NB4 (cell line): ENCODE data around the gene ENAH.

Source experiments
- DNase-seq: peaks from one replicate; pipeline ENCODE4 v3.0.0; 2010; ENCODE audit warnings: low read depth
- H3K4me3 ChIP-seq: one replicate; pipeline ENCODE4 v1.5.1; 2011; ENCODE audit warnings: mild to moderate bottlenecking, low read depth, low read length, moderate library complexity
- CTCF ChIP-seq: IDR thresholded peaks from one replicate; pipeline ENCODE4 v1.5.1; 2012; ENCODE audit warnings: low read depth, low read length
- MAX ChIP-seq: IDR thresholded peaks from 2 replicates; pipeline ENCODE4 v1.6.1; 2011; ENCODE audit warnings: low read depth, low read length
- MYC ChIP-seq: IDR thresholded peaks from 2 replicates; pipeline ENCODE4 v1.6.1; 2011; ENCODE audit warnings: low read depth, low read length
- POLR2A ChIP-seq: IDR thresholded peaks from 2 replicates; pipeline ENCODE4 v1.6.1; 2011; ENCODE audit warnings: mild to moderate bottlenecking; ENCODE audit not compliant: insufficient read length; ENCODE audit errors: extremely low read depth

ENAH gene

DNA sequence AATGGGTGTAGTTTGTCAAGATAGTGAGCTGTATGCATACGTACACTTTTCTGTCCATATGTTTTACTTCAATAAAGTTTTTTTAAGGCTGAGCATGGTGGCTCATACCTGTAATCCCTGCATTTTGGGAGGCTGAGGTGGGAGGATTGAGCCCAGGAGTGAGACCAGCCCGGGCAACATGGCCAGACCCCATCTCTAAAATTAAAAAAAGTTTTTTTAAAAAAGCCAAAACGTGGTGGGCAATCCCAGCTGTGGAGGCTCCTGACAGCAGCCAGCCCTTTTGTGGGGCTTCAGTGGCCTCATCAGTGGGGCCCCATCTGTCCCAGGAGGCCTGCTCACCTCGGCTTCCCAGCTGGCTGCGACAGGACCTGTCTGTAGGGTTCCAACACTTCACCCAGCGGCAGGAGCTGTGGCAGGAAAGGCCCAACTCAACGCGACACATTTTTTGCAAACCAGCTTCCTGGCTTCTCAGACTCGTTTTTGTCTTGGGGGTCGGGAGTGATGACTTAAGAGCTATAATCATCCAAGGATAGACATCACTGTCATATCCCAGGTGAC, 168.2 kb downstream of the ENAH start:
- TF ChIP-seq MAX = no peak
- TF ChIP-seq CTCF = no peak
- TF ChIP-seq POLR2A = no peak
- no peak for TF ChIP-seq MYC
- no peak for DNase-seq
- no peak overlapping the region for H3K4me3 ChIP-seq

DNA sequence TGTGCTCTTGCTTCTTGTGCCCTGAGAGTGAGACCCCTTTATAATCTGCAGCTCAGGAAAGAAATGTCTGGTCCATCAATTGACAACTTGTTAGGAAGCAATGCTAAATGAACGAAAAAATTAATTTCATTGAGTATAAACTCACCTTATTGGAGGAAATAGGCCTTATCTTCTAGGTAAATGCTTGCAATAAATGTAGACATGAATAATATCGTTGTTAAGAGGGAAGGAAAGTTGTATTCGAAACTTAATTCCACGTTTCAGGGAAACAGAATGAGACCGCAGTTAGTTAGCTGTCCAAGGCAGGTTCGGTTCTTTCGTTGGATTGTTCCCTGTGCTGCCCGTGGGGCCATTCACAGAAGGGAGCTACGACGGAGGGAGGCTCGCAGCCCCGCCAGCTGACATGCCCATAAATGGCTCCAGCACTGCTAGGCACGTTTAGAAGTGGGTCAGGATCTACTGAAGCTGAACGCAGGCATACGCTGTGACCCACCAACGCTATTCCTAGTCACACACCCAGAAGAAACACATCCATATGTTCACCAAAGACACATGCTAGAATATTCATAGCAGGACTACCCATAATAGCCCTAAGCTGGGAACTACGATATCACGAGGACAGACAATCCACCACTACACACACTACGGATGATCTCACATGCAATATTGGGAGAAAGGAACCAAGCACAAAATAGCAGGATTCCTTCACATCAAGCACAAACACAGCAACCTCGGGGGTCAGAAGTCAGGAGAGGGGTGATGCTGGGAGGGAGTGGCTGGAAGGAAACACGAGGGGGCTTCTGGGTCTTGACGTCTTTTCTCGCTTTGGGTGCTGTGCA, 168.9 kb downstream of the ENAH start:
- H3K4me3 ChIP-seq = no peak overlapping the region
- TF ChIP-seq MAX (no peak), POLR2A (no peak), CTCF (no peak), MYC (no peak)
- DNase-seq = no peak

DNA sequence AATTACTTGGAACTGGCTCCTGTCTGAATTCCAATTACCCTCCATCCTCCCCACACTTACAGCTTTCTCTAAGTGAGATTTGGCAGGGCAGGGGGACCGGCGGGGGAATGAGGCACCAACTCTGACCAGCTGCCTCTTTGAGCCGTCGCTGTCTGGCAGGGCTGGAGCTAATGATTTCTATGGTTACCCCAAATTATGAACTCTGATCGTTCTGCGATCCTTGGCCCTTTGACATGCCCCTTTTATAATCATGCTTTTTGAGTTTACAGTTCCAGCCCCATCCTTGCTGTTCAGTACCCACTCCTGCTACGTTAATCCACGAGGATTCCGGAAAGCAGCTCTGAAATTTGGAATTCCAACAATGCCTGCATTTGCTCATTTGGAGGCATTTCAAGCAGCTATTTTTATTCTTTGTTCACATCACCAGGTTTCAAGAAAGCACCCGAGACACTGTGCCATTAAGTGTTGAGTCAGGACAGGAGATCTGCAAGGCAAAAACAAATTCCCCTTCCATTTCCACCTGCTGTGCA, 170.4 kb downstream of the ENAH start:
- TF ChIP-seq POLR2A = no peak
- no peak for TF ChIP-seq MYC
- no peak for TF ChIP-seq MAX
- TF ChIP-seq CTCF = no peak
- no peak for DNase-seq

GRCh38 chr1:225481738-225482137, 171.2 kb downstream of the ENAH start:
- TF ChIP-seq POLR2A = no peak
- H3K4me3 ChIP-seq = no peak overlapping the region
- no peak for DNase-seq

More for the DNA sequence above, 170.4 kb downstream of the ENAH start:
- no peak overlapping the region for H3K4me3 ChIP-seq

DNA sequence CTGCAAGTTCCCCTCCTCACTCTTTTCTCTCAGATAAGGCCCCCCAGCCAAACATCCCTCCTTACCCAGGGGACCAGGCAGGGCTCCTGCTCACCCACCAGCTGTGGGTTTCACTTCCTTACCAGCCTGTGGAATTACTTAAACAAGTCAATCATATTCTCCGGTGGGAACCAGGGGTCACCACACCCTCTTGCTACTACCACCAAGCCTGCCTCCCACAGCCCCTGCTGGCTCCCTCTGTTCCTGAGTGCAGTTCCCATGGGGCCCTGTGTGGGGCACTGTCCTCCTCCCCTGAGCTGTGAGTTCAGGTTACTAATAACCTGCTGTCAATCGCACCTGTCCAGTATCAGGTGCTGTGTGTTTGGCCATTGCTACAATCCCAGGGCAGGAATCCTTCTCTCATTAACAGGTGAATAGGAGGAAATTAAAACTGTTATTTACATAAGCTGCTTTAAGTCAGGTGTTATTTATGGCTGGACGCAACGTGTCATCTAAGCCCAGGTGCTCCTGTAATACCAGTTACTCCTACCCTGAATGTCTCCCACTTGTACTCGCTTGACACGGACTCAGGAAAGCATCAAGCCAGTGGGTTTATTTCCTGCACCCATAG, 172.0 kb downstream of the ENAH start:
- no peak for TF ChIP-seq MAX
- TF ChIP-seq CTCF = peak; percentile 83
- no peak for TF ChIP-seq POLR2A
- no peak for TF ChIP-seq MYC
- peak; percentile 70 for DNase-seq
- H3K4me3 ChIP-seq = no peak overlapping the region

GRCh38 chr1:225479996-225480720, 172.8 kb downstream of the ENAH start:
- no peak overlapping the region for H3K4me3 ChIP-seq
- TF ChIP-seq MYC (no peak), POLR2A (no peak), MAX (no peak), CTCF (no peak)

More at GRCh38 chr1:225479996-225480720, 172.8 kb downstream of the ENAH start:
- no peak for DNase-seq
